HG03280 (cell line): ENCODE measurements around the gene SEPTIN2.
A peak's percentile ranks its signal among the peaks of the same experiment; 100 is the strongest.
"Not testable (repeated sequence)": the region's sequence is repeated elsewhere in the genome, so short reads cannot be mapped to it uniquely, and the experiment has no call there.

Experiments used
- ATAC-seq: cut with Tn5 transposase; IDR thresholded peaks from one replicate; pipeline ENCODE4 v1.9.1; 2021; ENCODE audit warnings: mild to moderate bottlenecking, moderate library complexity; ENCODE audit not compliant: unreplicated experiment

The SEPTIN2 gene

DNA sequence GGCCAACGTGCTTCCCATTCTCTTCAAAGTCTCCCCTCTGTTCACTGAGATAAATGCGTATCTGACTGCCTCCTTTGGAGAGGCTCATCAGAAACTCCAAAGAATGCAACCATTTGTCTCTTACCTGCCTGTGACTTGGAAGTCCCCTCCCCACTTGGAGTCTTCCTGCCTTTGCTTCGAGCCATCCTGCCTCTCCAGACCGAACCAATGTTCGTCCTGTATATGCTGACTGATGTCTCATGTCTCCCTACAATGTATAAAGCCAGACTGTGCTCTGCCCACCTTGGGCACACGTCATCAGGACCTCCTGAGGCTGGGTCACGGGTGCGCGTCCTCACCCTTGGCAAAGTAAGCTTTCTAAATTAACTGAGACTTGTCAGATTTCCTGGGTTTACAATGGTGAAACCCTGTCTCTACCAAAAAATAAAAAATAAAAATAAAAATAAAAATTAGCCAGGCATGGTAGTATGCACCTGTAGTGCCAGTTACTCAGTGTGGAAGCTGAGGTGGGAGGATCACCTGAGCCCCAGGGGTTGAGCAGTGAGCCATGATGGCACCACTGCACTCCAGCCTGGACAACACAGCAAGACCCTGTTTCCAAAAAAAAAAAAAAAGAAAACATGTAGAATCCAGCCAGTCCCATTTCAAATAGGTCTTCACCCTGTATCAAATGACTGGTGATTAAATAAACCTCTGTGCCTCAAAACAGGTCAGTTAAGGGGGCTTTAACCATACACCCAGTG, 29.2 kb upstream of the SEPTIN2 start:
- ATAC-seq, result no peak

DNA sequence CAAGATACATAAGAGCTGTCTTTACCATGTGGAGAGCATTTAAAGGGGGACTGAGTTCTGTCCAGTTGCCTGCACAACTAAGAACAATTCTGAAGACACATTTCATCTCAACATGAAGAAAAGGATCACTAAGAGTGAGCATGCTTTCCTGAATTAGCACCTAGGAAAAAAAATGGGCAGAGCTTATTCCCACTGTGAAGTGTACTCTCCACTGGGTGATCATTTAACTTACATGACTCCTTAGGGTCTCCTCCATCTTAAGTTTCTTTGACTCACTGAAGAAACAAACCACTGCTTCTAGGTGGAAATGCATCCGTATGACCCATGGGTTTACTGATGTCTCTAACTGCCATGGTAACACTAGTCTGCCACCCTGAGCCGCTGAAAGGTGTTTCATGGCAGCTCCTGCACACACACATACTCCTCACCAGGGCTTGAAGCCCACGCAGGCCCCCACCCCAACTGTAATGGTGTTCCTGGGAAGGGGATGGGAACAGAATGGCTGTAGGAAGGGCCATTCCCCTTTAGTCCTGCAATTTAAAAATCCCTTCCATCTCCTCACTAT, 27.3 kb upstream of the SEPTIN2 start:
- ATAC-seq, result no peak

DNA sequence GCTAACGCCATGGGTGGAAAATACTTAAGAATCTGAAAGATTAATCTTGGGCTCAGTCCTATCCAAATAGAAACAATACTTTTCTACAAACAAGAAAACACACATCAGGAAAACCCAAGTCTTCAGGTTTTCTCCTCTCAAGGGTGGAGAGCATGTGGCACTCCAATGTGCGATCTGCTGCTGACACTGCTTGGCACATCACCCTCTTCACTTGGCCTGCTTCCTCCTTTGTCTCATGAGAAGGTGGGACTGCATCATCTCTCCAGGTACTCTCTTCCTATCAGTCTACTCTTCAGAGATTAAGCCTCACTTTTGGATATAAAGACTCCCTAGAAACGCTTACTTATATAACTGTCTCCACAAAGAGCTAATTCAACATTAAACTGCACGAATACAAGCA, 26.7 kb upstream of the SEPTIN2 start:
- ATAC-seq, result no peak

DNA sequence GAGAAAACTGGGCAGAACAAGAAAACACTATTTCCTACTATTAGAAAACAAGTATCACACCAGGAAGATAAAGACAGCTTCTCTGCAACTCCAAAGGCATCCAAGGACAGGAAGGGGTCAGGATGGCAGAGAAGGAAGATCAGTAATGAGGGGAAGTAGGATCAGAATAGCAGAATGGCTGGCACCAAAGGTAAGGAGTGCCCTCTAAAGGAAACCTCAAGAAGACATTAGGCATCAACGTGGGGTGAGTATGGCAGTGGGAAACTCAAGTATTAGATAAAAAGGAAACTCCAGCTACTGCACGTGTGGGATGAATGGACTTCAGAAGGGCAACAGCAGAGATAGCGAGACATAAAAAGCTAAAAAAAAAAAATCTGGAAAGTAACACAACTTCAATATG, 26.1 kb upstream of the SEPTIN2 start:
- ATAC-seq, result no peak

DNA sequence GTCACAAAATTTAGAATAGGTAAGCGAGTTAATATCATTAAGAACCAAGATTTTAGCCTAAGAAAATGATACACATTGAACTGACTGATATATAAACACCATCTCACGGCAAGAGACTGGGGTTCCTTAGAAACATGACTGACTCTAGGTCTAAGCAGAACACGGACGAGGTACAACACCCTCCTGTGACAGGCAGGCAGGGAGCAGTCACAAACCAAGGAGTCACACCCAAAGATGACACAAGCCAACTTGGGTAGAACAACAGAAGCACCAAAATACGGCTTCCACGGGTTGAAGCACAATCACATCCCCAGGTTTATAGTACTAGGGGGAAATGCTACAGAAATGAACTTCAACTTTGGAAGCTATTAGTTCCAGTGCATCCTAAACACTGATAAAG, 24.6 kb upstream of the SEPTIN2 start:
- ATAC-seq, result no peak

DNA sequence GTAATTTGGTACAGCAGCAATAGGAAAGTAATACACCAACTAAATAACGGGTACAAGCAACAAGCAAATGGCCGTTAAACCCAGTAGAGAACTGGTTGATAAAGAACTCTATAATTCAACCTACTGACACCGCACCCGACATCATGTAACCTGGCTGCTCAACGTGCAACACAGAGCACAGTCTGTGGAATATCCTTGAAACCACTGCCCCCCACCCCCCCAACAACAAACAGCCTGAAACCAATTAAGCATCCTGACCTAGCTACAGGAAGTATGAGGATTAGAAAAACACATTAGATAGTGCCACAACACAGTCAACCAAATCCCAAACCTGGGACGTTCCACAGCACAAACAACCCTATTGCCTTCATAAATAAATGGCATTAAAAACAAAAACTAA, 23.7 kb upstream of the SEPTIN2 start:
- no peak for ATAC-seq

DNA sequence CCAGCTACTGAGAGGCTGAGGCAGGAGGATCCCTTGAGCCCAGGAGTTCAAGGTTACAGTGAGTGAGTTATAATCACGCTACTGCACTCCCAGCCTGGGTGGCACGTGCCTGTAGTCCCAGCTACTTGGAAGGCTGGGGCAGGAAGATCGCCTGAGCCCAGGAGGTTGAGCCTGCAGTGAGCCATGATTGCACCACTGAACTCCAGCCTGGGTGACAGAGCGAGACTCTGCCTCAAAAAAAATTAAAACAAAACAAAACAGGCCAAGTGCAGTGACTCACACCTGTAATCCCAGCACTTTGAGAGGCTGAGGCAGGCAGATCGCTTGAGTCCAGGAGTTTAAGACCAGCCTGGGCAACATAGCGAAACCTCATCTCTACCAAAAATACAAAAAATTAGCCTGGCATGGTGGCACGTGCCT, 22.3 kb upstream of the SEPTIN2 start:
- ATAC-seq, result not testable (repeated sequence)

DNA sequence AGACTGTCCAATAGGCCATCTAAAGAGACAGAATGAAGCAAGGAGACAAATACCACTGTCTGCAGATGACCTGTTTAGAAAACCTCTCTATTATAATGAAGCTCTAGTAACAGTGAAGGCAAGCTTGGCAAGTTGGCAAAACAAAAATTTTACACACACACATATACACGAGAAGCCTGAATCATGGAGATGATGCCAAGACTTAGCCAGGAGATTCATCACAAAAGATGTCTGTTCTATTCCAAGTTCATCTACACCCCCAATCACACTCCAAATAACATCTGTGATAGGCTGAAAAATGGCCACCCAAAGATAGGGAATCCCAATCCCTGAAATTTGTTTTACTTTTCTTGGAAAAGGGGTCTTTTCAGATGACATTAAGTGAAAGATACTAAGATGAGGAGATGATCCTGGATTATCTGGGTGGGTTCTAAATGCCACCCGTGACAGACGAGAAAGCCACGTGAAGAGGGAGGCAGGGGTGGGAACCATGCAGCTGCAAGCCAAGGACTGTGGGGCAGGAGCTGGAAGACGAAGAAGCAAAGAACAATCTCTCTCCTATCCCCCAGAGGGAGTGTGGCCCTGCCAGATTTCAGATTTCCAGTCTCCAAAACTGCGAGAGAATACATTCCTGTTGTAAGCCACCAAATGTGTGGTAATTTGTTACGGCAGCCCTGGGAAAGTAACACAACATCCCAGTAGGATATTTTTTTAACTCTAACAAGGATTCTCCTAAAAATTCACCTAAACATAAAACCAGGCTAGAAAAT, 20.2 kb upstream of the SEPTIN2 start:
- no peak for ATAC-seq

DNA sequence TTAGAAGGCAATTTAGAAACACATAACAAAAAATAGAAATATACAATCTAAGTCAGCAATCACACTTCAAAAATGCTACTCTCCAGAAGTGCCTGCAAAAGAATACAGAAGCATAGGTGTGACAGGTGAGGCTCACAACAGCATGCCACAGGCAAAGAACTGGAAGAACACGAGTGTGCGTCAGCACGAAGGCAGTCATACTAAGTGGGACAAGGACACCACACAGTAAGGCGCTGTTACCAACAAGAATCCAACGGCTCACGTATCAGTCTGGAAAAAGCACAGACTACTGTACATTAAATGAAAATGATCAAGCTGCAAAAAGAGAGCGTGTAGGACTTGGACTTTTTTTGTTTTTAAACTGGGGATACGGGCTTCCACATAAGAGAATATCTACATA, 19.0 kb upstream of the SEPTIN2 start:
- no peak for ATAC-seq

DNA sequence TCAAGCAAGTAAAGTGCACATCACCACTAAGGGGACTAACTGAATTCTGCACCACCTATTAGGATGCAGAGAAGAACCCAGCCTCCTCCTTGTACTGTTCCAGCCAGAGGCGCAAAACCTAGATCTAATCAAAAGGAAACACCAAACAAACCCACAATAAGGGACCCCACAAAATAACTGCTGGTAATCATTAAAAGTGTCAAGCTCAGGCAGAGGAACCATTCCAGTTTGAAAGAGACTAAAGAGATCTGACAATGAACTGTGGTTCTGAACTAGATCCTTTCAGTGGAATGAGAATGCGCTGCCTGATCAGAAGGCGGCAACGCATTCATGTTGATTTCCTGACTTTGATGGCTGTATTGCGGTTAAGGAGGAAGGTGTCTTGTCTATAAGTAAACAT, 17.1 kb upstream of the SEPTIN2 start:
- ATAC-seq, result no peak

DNA sequence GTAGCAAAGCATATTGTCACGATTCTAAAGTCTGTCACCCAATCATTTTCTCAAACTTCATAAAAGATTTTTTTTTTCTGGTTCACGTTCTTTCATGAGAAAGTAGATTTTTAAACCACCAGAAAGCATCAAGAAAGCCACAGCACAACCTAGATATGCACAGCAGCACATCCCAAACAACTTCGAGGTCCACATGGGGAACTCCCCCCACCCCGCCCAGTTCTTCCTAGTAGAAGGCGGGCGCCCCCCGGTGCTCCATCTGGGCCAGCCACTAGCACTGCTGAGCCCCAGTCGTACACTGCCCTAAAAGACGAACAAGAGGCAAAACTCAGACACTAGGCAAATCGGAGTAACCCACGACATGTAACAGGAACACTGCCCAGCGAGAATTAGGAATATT, 15.7 kb upstream of the SEPTIN2 start:
- no peak for ATAC-seq

DNA sequence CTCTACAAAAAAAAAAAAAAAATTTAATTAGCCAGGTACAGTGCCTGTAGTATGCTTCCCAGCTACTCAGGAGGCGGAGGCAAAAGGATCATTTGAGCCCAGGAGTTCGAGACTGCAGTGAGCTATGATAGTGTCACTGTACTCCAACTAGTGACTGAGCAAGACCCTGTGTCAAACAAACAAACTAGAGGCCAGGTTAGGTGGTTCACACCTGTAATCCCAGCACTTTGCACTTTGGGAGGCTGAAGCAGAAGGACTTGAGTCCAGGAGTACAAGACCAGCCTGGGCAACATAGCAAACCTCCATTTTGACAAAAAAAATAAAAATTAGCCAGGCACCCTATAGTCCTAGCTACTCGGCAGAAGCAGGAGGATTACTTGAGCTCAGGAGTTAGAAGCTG, 13.6 kb upstream of the SEPTIN2 start:
- ATAC-seq, result no peak

DNA sequence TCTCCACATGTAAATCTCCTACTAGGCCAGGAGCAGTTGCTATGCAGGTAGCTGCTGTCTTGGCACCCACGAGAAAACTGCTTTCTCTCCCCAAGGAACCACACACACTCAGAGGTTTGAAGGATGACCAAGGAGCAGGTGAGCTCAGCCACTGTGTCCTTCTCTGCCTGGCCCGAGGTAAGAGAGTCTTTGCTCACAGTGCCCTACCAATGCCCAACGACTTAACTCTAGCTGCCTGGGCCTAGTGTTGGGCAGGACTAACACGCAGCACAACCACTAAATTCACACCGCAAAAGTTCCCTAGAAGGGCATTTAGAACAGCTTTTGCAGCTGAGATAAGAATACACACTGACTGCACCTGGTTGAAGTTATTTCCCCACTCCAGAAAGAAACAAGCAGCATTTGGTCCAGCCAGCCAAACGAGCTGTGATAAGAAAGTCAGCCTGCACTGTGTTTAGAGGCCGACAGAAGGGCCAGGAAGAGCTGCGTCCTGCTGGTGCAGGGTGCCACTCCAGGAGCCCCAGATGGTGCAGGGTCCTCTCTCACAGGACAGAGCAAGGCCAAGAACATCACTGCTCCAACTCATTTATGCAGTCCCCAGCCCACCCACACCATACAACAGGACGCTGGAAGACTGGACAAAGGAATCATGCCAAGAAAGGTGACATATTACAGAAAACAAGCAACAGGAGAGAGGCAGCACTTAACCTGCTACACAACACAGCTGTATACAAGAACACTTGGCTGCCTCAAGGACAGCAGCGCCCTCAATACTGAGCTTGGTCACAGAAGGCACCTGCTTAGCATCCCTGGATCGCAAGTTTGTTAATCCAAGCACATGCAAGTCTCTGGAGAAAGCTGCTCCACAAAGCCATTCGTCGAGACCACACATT, 12.7 kb upstream of the SEPTIN2 start:
- no peak for ATAC-seq

DNA sequence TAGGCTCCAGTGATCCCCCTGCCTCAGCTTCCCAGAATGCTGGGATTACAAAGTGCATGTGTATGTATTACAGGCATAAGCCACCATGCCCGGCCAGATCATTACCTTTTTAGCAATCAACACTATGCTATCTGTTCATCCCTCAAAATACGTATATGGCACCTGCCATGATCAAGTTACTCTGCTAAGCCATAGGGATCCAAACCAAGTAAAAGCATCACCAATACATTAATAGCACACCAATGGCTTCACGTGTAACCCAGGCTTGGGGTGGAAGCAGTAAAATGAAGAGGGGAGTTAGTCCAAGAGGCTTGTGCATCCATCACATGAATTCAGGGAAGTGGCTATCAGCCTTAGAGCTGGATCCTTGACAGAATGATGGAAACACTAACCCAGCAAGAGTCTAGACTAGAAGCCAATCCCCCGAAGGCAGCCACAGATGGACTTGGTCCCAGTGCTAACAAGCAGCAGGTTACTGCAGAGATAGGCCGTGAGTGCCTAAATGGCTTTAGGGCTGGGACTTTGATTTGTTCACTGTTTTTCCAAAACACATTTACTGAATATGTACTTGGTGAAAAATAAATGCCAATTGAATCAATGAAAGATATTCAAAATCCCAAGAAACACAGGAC, 11.6 kb upstream of the SEPTIN2 start:
- no peak for ATAC-seq

DNA sequence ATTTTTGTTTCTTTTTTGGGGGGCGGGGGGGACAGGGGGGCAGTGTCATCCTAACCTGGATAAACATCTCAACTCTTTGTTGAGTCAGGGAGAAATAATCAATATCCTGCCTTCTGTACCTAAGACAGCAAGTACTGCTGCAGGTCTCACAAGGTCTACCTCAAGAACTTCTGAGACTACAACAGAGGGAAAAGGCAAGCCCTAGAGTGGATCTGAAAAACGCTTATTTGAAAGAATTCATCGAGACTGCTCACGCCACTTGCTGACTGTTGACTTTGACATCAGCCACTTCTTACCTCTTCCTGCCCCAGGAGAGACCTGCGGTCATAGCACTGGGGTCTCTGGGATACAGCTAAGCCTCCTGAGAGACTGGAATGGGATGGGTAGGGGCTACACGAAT, 8.7 kb upstream of the SEPTIN2 start:
- ATAC-seq, result no peak

DNA sequence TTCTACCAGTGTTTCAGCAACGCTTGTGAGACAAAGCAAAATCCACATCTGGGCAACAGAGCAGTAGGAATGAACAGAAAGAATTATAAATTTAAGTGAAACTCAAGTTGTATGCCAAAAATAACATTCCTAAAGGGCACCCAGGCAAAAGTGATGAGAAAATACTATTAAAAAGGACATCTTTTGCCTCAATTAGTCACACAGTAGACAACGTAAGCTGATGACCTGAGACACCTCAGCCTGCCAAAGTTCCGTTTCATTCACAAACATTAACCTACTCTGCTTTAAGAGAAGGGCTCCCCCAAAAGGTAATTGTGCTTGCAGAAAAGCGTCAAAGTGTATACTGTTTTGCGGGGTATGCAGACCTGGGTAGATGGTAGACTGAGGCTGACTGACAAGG, 7.5 kb upstream of the SEPTIN2 start:
- ATAC-seq, result no peak

DNA sequence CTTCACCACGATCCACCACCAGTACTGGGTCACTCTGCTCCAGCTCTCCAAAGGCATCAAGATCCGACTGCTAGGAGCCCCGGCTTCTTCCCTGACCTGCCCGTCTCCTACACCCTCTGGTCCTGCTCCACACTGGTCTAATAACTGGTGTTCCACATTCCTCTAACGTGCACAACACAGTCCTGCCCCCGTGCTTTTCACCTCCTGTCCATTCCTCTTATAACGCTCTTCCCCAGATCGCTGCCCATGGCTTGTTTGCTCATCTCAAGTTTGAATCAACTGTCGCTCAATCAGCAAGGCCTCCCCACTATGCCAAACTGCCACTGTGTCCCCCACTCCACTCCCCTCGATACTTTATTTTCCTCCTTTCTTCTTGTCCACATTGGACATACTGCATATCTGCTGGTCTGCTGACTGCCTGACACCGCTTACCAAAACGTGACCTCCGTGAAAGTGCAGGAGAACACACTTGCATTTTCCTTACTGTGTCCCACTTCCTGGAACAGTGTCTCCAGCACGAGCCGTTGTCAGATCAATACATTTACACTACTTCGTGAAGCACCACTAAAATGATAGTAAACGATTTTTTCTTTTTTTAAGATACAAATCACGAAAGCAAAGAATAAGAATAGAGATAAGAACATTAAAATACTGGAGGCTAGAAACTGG, 6.8 kb upstream of the SEPTIN2 start:
- ATAC-seq, result no peak

DNA sequence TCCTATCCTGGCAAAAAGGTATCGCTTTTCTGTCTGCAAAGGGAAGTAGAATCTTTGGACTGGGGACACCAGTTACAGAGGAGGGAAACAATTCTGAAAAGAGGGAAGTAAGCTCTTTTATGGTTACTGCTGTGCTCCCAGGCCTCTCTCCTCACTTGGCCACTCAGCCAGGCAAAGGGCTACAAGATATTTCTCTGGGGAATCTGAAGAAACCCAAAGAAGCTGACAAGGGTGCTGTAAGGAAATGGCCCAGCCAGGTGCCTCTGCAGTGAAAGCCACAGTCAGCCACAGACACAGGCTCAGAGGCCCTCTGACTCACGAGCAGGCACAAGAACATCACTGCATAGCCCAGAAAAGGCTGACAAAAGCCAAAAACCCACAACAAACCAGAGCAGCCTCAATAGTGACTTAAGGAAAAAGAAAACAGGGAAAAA, 6.0 kb upstream of the SEPTIN2 start:
- ATAC-seq, result peak; percentile 31

DNA sequence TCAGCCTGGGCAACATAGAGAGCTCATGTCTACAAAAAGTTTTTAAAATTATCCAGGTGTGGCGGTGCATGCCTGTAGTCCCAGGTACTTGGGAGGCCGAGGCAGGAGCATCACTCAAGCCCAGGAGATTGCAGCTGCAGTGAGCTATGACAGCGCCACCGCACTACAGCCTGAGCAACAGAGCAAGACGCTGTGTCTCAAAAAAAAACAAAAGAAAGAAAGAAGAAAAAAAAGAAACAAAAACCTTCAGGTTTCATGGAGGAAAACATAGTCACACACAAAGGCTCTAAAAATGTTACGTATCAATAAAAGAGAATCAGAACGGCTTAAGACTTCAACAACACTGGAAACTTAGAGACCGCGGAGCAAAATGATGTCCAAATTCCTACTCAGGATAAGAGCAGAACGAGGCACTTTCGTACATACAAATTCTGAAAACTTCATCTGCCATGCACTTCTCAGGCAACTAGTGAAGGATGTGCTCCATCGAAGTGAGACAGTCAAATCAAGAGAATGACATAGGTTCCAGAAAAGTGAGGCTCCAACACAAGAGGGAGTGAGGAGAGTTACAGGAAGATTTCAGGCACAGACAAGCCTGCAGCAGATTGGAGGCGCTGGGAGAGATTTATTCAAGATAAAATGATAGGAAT, 4.7 kb upstream of the SEPTIN2 start:
- no peak for ATAC-seq

DNA sequence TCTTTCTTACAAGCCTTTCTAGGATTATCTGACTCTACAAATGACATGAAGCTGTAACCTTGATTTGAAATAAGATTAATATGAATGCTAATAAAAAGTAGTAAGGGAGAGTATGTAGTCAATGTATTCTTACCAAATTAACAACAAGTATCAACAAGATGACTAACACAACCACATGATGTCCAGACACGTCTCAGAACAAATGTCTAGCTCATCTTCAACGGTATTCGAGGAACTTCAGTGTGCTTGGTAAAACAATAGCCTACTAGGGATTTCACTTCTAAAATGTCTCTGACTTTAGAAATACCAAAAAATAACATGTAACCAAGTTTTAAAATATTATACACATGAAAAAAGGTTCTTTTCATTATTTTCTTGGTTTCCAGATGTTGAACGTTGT, 3.6 kb upstream of the SEPTIN2 start:
- ATAC-seq, result no peak
